OCI-LY3 (cell line): ENCODE results near the gene MS4A18.

Source experiments
- H2AFZ ChIP-seq: fragments of 200-600, 300-600 bp; shearing (Covaris generic); 2 replicates; pipeline ENCODE4 v1.6.0; 2014; ENCODE audit warnings: antibody characterized with exemption, low read depth, low read length
- H3K27ac ChIP-seq: fragments of 200-600, 300-600 bp; sonication (generic); 2 replicates; pipeline ENCODE4 v1.5.1; 2014; ENCODE audit warnings: mild to moderate bottlenecking, low read length, moderate library complexity, mixed read lengths
- H3K27me3 ChIP-seq: fragments of 200-600, 300-600 bp; sonication (generic); 2 replicates; pipeline ENCODE4 v1.6.1; 2014; ENCODE audit warnings: low read depth, low read length, mixed read lengths
- H3K36me3 ChIP-seq: fragments of 200-600, 300-600 bp; sonication (generic); replicated peaks from 2 replicates; pipeline ENCODE3; 2014; ENCODE audit warnings: low read depth, low read length, mixed read lengths
- H3K4me1 ChIP-seq: fragments of 300-600, 200-600 bp; sonication (generic); 2 replicates; pipeline ENCODE4 v1.6.1; 2014; ENCODE audit warnings: low read length, mixed read lengths
- H3K4me2 ChIP-seq: fragments of 200-600, 300-600 bp; sonication (generic); 2 replicates; pipeline ENCODE4 v1.6.1; 2014; ENCODE audit warnings: low read length, mixed read lengths
- H3K4me3 ChIP-seq: fragments of 300-600, 200-600 bp; sonication (generic); 2 replicates; pipeline ENCODE4 v1.5.1; 2014; ENCODE audit warnings: antibody characterized with exemption, mild to moderate bottlenecking, low read length, moderate library complexity
- H3K79me2 ChIP-seq: fragments of 300-600, 200-600 bp; shearing (Covaris generic); 2 replicates; pipeline ENCODE4 v1.6.1; 2014; ENCODE audit warnings: mild to moderate bottlenecking, low read length, mixed read lengths
- H3K9ac ChIP-seq: fragments of 300-600, 200-600 bp; shearing (Covaris generic); 2 replicates; pipeline ENCODE4 v1.6.0; 2014; ENCODE audit warnings: mild to moderate bottlenecking, low read length, moderate library complexity
- H3K9me3 ChIP-seq: fragments of 200-600, 300-600 bp; shearing (Covaris generic); 2 replicates; pipeline ENCODE4 v1.6.1; 2014; ENCODE audit warnings: low read length, mixed read lengths; ENCODE audit not compliant: insufficient read depth
- H4K20me1 ChIP-seq: fragments of 200-600, 300-600 bp; sonication (generic); 2 replicates; pipeline ENCODE4 v1.6.1; 2016; ENCODE audit warnings: low read length, mixed read lengths; ENCODE audit not compliant: insufficient read depth
- CTCF ChIP-seq: fragments of 200-600, 300-600 bp; sonication (generic); IDR thresholded peaks from 2 replicates; pipeline ENCODE4 v1.5.1; 2014; ENCODE audit warnings: antibody characterized with exemption, low read length, low read depth
- EZH2phosphoT487 ChIP-seq: fragments of 200-600 bp; shearing (Covaris generic); IDR thresholded peaks from 2 replicates; pipeline ENCODE4 v1.6.1; 2018; ENCODE audit warnings: antibody characterized with exemption, mixed run types, low read depth

MS4A18 gene

GRCh38 chr11:60771879-60772525 lies 47.5 kb downstream of the MS4A18 start:
- no peaks in the 10 kb centered on the region for H3K27me3 ChIP-seq
- H3K27ac ChIP-seq = no peak overlapping the region
- no peak overlapping the region for H3K9ac ChIP-seq
- no peaks in the 10 kb centered on the region for H3K79me2 ChIP-seq
- peak overlapping the region; percentile 73 for H2AFZ ChIP-seq
- peaks cover 19% of the 10 kb centered on the region for H3K4me1 ChIP-seq
- no peaks in the 10 kb centered on the region for H3K9me3 ChIP-seq
- H3K4me3 ChIP-seq = no peak overlapping the region
- H4K20me1 ChIP-seq = no peaks in the 10 kb centered on the region
- no peaks in the 10 kb centered on the region for H3K36me3 ChIP-seq
- peak overlapping the region; percentile 42 for H3K4me2 ChIP-seq
- TF ChIP-seq EZH2phosphoT487 (no peak), CTCF (no peak)

- no peak overlapping the region for H2AFZ ChIP-seq
- no peaks in the 10 kb centered on the region for H3K79me2 ChIP-seq
- no peaks in the 10 kb centered on the region for H3K27me3 ChIP-seq
- no peak overlapping the region for H3K9ac ChIP-seq
- no peak overlapping the region for H3K4me2 ChIP-seq
- H3K4me1 ChIP-seq = peaks cover 19% of the 10 kb centered on the region
- H3K4me3 ChIP-seq = no peak overlapping the region
- H3K9me3 ChIP-seq = no peaks in the 10 kb centered on the region
- TF ChIP-seq CTCF (no peak), EZH2phosphoT487 (no peak)
- H4K20me1 ChIP-seq = no peaks in the 10 kb centered on the region
- H3K27ac ChIP-seq = no peak overlapping the region
- H3K36me3 ChIP-seq = no peaks in the 10 kb centered on the region
These were observed 48.1 kb downstream of the MS4A18 start for GRCh38 chr11:60772666-60773065.

- H3K4me2 ChIP-seq = no peak overlapping the region; the same call in 1 of the 2 replicates
- no peaks in the 10 kb centered on the region for H3K27me3 ChIP-seq
- no peaks in the 10 kb centered on the region for H3K9me3 ChIP-seq
- no peaks in the 10 kb centered on the region for H3K79me2 ChIP-seq
- H3K4me1 ChIP-seq = peaks cover 19% of the 10 kb centered on the region
- H3K4me3 ChIP-seq = no peak overlapping the region
- H4K20me1 ChIP-seq = no peaks in the 10 kb centered on the region
- H3K9ac ChIP-seq = no peak overlapping the region
- TF ChIP-seq EZH2phosphoT487 (no peak), CTCF (no peak)
- no peak overlapping the region for H3K27ac ChIP-seq
- no peak overlapping the region for H2AFZ ChIP-seq
- H3K36me3 ChIP-seq = no peaks in the 10 kb centered on the region
These were observed 50.2 kb downstream of the MS4A18 start for GRCh38 chr11:60774726-60775125.

- Histone ChIP-seq H4K20me1 (no peaks in the 10 kb centered on the region), H3K4me2 (peak overlapping the region; percentile 71), H3K4me1 (peaks cover 19% of the 10 kb centered on the region), H3K36me3 (no peaks in the 10 kb centered on the region), H3K79me2 (no peaks in the 10 kb centered on the region), H3K4me3 (peak overlapping the region; percentile 49), H3K9me3 (no peaks in the 10 kb centered on the region), H3K9ac (peak overlapping the region; percentile 41), H2AFZ (peak overlapping the region; percentile 67; the same call in 1 of the 2 replicates), H3K27ac (no peak overlapping the region), H3K27me3 (no peaks in the 10 kb centered on the region)
- TF ChIP-seq CTCF (peak; percentile 94), EZH2phosphoT487 (no peak)
These were observed 51.0 kb downstream of the MS4A18 start for GRCh38 chr11:60775420-60775961.
